Measurements from ENCODE around the gene F3. TPM values are rescaled to one million over a fixed set of nuclear protein-coding genes. Genes with fewer than 3 reads are reported as not detected.
A peak's percentile ranks its signal among the peaks of the same experiment; 100 is the strongest.

F3 gene
- polyA plus RNA-seq, 2 of the 4 experiments (the other 2 are of a cell fraction), result 3.2 to 4.4 TPM

GRCh38 chr1:94554580-94554979 is 13.0 kb upstream of the F3 start:
- no peak overlapping the region for H3K4me2 ChIP-seq
- no peaks in the 10 kb centered on the region for H3K9me3 ChIP-seq
- no peak overlapping the region for H3K27ac ChIP-seq
- ChIA-PET POLR2A (no interaction called here), CTCF (no interaction called here)
- WGBS (ENCODE audit: missing lambda C conversion rate), result 92% methylated on average over 5 of the region's 5 CpGs
- no peak for FAIRE-seq
- no peak for DNase-seq (ENCODE audit: low read depth in 1 of 2, low spot score in 1 of 2)
- TF ChIP-seq, protein P1, sequence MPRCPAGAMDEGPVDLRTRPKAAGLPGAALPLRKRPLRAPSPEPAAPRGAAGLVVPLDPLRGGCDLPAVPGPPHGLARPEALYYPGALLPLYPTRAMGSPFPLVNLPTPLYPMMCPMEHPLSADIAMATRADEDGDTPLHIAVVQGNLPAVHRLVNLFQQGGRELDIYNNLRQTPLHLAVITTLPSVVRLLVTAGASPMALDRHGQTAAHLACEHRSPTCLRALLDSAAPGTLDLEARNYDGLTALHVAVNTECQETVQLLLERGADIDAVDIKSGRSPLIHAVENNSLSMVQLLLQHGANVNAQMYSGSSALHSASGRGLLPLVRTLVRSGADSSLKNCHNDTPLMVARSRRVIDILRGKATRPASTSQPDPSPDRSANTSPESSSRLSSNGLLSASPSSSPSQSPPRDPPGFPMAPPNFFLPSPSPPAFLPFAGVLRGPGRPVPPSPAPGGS (IDR thresholded peaks at IDR 0.05), result no peak
- no peak for TF ChIP-seq ZC3H11A (IDR thresholded peaks at IDR 0.05)
- no peak for TF ChIP-seq RCOR1 (IDR thresholded peaks at IDR 0.05; ENCODE audit: low read depth, low read length)
- TF ChIP-seq JUN (IDR thresholded peaks at IDR 0.05), result no peak
- TF ChIP-seq RFX5 (IDR thresholded peaks at IDR 0.05), result no peak
- TF ChIP-seq, protein P2, sequence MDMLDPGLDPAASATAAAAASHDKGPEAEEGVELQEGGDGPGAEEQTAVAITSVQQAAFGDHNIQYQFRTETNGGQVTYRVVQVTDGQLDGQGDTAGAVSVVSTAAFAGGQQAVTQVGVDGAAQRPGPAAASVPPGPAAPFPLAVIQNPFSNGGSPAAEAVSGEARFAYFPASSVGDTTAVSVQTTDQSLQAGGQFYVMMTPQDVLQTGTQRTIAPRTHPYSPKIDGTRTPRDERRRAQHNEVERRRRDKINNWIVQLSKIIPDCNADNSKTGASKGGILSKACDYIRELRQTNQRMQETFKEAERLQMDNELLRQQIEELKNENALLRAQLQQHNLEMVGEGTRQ (IDR thresholded peaks at IDR 0.05), result no peak
- TF ChIP-seq, protein P3, sequence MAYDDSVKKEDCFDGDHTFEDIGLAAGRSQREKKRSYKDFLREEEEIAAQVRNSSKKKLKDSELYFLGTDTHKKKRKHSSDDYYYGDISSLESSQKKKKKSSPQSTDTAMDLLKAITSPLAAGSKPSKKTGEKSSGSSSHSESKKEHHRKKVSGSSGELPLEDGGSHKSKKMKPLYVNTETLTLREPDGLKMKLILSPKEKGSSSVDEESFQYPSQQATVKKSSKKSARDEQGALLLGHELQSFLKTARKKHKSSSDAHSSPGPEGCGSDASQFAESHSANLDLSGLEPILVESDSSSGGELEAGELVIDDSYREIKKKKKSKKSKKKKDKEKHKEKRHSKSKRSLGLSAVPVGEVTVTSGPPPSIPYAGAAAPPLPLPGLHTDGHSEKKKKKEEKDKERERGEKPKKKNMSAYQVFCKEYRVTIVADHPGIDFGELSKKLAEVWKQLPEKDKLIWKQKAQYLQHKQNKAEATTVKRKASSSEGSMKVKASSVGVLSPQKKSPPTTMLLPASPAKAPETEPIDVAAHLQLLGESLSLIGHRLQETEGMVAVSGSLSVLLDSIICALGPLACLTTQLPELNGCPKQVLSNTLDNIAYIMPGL (CRISPR knock-in tag; IDR thresholded peaks at IDR 0.05; ENCODE audit: borderline replicate concordance), result no peak
- no peak for TF ChIP-seq RAD21 (conservative IDR thresholded peaks at IDR 0.05 in 1 of 2, IDR thresholded peaks at IDR 0.05 in 1 of 2)
- TF ChIP-seq KDM5A (IDR thresholded peaks at IDR 0.05), result no peak
- TF ChIP-seq HOXB13 (CRISPR knock-in tag; IDR thresholded peaks at IDR 0.05; ENCODE audit: low read depth), result no peak
- TF ChIP-seq HOXA7 (CRISPR knock-in tag; IDR thresholded peaks at IDR 0.05), result no peak
- no peak for TF ChIP-seq KDM1A (IDR thresholded peaks at IDR 0.05; ENCODE audit: low read depth)
- H3K4me3 ChIP-seq, result no peak overlapping the region
- ATAC-seq, result no peak
- peaks cover 11% of the 10 kb centered on the region; the same call in 2 of the 3 replicates for H3K4me1 ChIP-seq

GRCh38 chr1:94553931-94554330 is 12.4 kb upstream of the F3 start:
- ATAC-seq, result no peak
- peaks cover 11% of the 10 kb centered on the region; the same call in 2 of the 3 replicates for H3K4me1 ChIP-seq
- no peaks in the 10 kb centered on the region for H3K9me3 ChIP-seq
- TF ChIP-seq NPAS2 (CRISPR knock-in tag; IDR thresholded peaks at IDR 0.05; ENCODE audit: borderline replicate concordance), result no peak
- no peak for TF ChIP-seq JUNB (IDR thresholded peaks at IDR 0.05)
- no peak for TF ChIP-seq REST (IDR thresholded peaks at IDR 0.05)
- TF ChIP-seq ZFP36 (IDR thresholded peaks at IDR 0.05; ENCODE audit: borderline replicate concordance, partially characterized antibody), result no peak
- TF ChIP-seq, protein P2 (IDR thresholded peaks at IDR 0.05), result no peak
- no peak for TF ChIP-seq MAZ (IDR thresholded peaks at IDR 0.05; ENCODE audit: borderline replicate concordance, low read depth, low read length)
- TF ChIP-seq SREBF2 (IDR thresholded peaks at IDR 0.05), result no peak
- no peak for TF ChIP-seq HEYL (CRISPR knock-in tag; IDR thresholded peaks at IDR 0.05)
- TF ChIP-seq, protein P4, sequence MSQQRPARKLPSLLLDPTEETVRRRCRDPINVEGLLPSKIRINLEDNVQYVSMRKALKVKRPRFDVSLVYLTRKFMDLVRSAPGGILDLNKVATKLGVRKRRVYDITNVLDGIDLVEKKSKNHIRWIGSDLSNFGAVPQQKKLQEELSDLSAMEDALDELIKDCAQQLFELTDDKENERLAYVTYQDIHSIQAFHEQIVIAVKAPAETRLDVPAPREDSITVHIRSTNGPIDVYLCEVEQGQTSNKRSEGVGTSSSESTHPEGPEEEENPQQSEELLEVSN (IDR thresholded peaks at IDR 0.05; ENCODE audit: borderline replicate concordance, low read depth), result no peak
- TF ChIP-seq ZSCAN20 (CRISPR knock-in tag; IDR thresholded peaks at IDR 0.05), result no peak
- TF ChIP-seq GATA3 (IDR thresholded peaks at IDR 0.05; ENCODE audit: borderline replicate concordance), result no peak
- TF ChIP-seq, protein P1 (IDR thresholded peaks at IDR 0.05), result no peak
- TF ChIP-seq CEBPB (IDR thresholded peaks at IDR 0.05), result no peak
- no peak for FAIRE-seq
- peak overlapping the region; percentile 51; the same call in 1 of the 3 replicates for H3K4me2 ChIP-seq
- ChIA-PET POLR2A (no interaction called here), CTCF (no interaction called here)
- WGBS (ENCODE audit: missing lambda C conversion rate), result 84% methylated on average over 4 of the region's 4 CpGs
- no peak for DNase-seq (ENCODE audit: low read depth in 1 of 2, low spot score in 1 of 2)
- peak overlapping the region; percentile 1 to 34; a peak in 2 of 6 replicates for H3K27ac ChIP-seq
- H3K4me3 ChIP-seq, result no peak overlapping the region
